ENCODE measurements around the gene TAAR5.

- no peak for TF ChIP-seq EZH2phosphoT487 (IDR thresholded peaks at IDR 0.05; ENCODE audit: low read depth, severe bottlenecking, unreplicated experiment)
- no peak for TF ChIP-seq CTCF (IDR thresholded peaks at IDR 0.05; ENCODE audit: poor library complexity)
- TF ChIP-seq EZH2 (IDR thresholded peaks at IDR 0.05; ENCODE audit: borderline replicate concordance) = no peak
Measured at GRCh38 chr6:132552372-132552771, 37.2 kb downstream of the TAAR5 start, which contains the start of gene TAAR8.
